Kidney (tissue), 14 donors: Measurements from ENCODE around the gene KRT83. TPM values are rescaled to one million over a fixed set of nuclear protein-coding genes. Genes with fewer than 3 reads are reported as not detected.

Source experiments
- DNase-seq, 5 donors: peaks; one replicate each; pipeline ENCODE4 v3.0.0-alpha.2; 2013 to 2020
- FAIRE-seq: peaks from 2 replicates; lab custom pipeline; 2012; peaks lifted over from hg19 to GRCh38; lab: Jason Lieb, UNC
- H3K27ac ChIP-seq, 2 donors: one replicate each; pipeline ENCODE4 v1.7.0; 2013; ENCODE audit warnings: low read depth in 2 of 2, low read length in 2 of 2, inconsistent platforms in 1 of 2
- H3K27me3 ChIP-seq: one replicate; pipeline ENCODE4 v1.7.1; 2013; ENCODE audit warnings: low read length, inconsistent platforms; ENCODE audit not compliant: control insufficient read depth, insufficient read depth
- H3K36me3 ChIP-seq, 3 donors: one replicate each; pipeline versions ENCODE4 v1.7.0 to v1.7.1; 2013; ENCODE audit warnings: low read length in 3 of 3, control low read depth in 1 of 3, inconsistent platforms in 1 of 3; ENCODE audit not compliant: insufficient read depth in 3 of 3, control insufficient read depth in 2 of 3
- H3K4me1 ChIP-seq, 3 donors: one replicate each; pipeline versions ENCODE4 v1.7.0 to v1.7.1; 2013; ENCODE audit warnings: low read length in 3 of 3, inconsistent platforms in 1 of 3, low read depth in 1 of 3; ENCODE audit not compliant: control insufficient read depth in 2 of 3, insufficient read depth in 2 of 3
- H3K4me3 ChIP-seq, 3 donors: one replicate each; pipeline versions ENCODE4 v1.7.0 to v1.8.1; 2013; ENCODE audit warnings: low read length in 3 of 3, control low read depth in 1 of 3, inconsistent platforms in 1 of 3
- H3K9ac ChIP-seq, 3 donors: one replicate each; pipeline versions ENCODE4 v1.7.0 to v1.7.1; 2013; ENCODE audit warnings: low read length in 3 of 3, control low read depth in 1 of 3, inconsistent platforms in 1 of 3
- H3K9me3 ChIP-seq, 3 donors: one replicate each; pipeline versions ENCODE4 v1.7.0 to v1.7.1; 2013; ENCODE audit warnings: low read length in 3 of 3, control low read depth in 1 of 3, inconsistent platforms in 1 of 3; ENCODE audit not compliant: control insufficient read depth in 2 of 3, insufficient read depth in 1 of 3
- intact Hi-C: fragments of 100-400 bp; cut with DNase I; formaldehyde crosslinking; loops from one replicate; pipeline ENCODE4 v1.11.1; 2022
- polyA plus RNA-seq: library from polyadenylated mRNA; stranded (reverse); fragments of 350-450 nt; fragmentation: Illumina TruSeq; extraction: RNeasy Lipid Tissue Mini Kit (QIAGEN cat#74804); gene quantifications from one replicate; pipeline ENCODE4 v1.2.3, GENCODE V29; 2014; ENCODE audit warnings: low read depth, low replicate concordance; ENCODE audit not compliant: insufficient read depth
- total RNA-seq: library from RNA; stranded (reverse); fragmentation: NEBNext Ultra II Directional; extraction: Animal tissue kit (Norgen Biotek cat#: 25700); gene quantifications from one replicate; pipeline ENCODE4 v1.2.1, GENCODE V29; 2021
- TF ChIP-seq, protein P1 (sequence below): IDR thresholded peaks from 3 replicates; pipeline ENCODE4 v1.5.1; 2012; ENCODE audit warnings: mild to moderate bottlenecking, moderate library complexity, borderline replicate concordance; ENCODE audit not compliant: insufficient read depth; ENCODE audit errors: extremely low read depth
- donor health status: control.
- donor health status: control.
- donor health status: control.
- donor health status: control.
- donor health status: control.
- donor health status: DM: yes; HTN: yes; CAD: no.
- donor health status: Normal renal cell carcinoma (clear cell type).

Gene KRT83
- total and polyA plus RNA-seq, 2 donors from 2014 or later: not detected

DNA sequence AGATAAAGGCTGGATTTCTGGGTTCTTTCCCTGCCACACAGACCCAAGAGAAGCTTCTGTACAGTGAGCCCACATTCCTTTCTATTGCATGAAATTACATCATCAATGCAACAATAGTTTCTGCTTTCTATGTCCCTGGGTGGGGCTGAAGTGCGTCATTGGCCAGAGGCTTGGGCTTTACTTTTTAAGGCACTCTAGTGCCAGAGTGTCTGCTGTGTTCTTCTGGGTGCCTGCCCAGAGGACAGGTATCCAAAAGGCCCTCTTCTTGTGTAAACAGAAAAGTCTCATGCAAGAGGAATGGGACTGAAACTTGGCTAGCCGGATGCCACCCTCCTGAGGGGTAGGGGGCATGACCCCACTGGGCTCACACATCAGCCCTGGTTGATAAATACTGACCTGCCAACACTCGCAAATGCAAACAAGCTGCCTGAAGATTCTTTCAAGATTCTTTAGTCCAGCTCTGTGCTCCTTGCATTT lies 40.8 kb downstream of the KRT83 start:
- H3K4me1 ChIP-seq: peaks cover 2 to 10% (median 6%) of the 10 kb centered on the region in 3 donors
- no peak for DNase-seq
- no peak overlapping the region for H3K4me3 ChIP-seq
- H3K9me3 ChIP-seq: no peaks in the 10 kb centered on the region
- intact Hi-C loops: no loop called here
- H3K27ac ChIP-seq: no peak overlapping the region
- H3K9ac ChIP-seq: no peak overlapping the region
- H3K27me3 ChIP-seq: peaks cover 2% of the 10 kb centered on the region
- no peaks in the 10 kb centered on the region for H3K36me3 ChIP-seq
- no peak for FAIRE-seq
- TF ChIP-seq, protein P1, sequence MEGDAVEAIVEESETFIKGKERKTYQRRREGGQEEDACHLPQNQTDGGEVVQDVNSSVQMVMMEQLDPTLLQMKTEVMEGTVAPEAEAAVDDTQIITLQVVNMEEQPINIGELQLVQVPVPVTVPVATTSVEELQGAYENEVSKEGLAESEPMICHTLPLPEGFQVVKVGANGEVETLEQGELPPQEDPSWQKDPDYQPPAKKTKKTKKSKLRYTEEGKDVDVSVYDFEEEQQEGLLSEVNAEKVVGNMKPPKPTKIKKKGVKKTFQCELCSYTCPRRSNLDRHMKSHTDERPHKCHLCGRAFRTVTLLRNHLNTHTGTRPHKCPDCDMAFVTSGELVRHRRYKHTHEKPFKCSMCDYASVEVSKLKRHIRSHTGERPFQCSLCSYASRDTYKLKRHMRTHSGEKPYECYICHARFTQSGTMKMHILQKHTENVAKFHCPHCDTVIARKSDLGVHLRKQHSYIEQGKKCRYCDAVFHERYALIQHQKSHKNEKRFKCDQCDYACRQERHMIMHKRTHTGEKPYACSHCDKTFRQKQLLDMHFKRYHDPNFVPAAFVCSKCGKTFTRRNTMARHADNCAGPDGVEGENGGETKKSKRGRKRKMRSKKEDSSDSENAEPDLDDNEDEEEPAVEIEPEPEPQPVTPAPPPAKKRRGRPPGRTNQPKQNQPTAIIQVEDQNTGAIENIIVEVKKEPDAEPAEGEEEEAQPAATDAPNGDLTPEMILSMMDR: no peak

DNA sequence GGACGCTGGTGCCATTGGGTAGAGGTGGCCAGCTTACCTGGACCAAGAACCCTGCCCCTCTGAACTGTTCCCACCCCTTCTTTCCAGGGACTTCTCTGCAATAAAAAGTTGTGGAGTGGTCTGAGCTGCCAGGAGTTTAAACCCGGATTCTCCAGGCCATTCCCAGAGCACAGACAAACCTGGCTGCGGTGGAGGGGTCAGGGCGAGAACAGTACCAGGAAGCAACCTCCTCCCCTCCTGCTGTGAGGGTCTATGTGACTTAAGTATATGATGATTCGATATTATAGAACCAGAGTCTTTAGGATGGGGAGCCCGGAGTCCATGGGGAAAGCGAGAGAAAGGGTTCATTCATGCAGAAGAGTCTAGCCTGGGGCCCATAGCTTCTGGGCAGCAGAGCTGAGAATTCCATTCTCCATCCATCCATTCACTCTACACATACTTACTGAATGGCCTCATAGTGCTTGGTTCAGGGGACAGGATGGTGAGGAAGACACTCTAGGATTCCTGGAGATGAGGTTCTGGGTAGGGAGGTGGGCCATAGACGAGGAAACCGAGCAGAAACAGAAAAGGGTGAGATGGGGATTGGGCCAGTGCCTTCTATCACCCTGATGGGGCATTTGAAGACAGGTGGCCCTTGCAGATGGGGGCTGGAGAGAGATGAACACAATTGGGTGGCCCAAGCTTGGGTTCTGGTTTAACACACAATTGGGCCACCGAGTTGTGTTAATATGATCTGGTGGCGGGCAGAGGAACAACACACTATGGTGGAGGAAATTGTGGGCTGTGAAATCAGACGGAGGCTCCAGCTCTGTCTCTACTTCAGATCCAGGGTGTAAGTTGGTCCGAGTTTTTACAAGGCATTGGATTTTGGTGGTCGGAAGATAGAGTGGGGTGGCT lies 41.5 kb downstream of the KRT83 start:
- H3K4me3 ChIP-seq: no peak overlapping the region
- intact Hi-C loops: no loop called here
- no peaks in the 10 kb centered on the region for H3K36me3 ChIP-seq
- no peak overlapping the region for H3K9ac ChIP-seq
- no peaks in the 10 kb centered on the region for H3K9me3 ChIP-seq
- H3K27ac ChIP-seq: no peak overlapping the region
- FAIRE-seq (no peak), DNase-seq (peak in 3 of 5 donors; percentile 53 to 56 (median 55))
- TF ChIP-seq, protein P1: no peak
- H3K27me3 ChIP-seq: peaks cover 2% of the 10 kb centered on the region
- peaks cover 2 to 10% (median 6%) of the 10 kb centered on the region in 3 donors for H3K4me1 ChIP-seq

DNA sequence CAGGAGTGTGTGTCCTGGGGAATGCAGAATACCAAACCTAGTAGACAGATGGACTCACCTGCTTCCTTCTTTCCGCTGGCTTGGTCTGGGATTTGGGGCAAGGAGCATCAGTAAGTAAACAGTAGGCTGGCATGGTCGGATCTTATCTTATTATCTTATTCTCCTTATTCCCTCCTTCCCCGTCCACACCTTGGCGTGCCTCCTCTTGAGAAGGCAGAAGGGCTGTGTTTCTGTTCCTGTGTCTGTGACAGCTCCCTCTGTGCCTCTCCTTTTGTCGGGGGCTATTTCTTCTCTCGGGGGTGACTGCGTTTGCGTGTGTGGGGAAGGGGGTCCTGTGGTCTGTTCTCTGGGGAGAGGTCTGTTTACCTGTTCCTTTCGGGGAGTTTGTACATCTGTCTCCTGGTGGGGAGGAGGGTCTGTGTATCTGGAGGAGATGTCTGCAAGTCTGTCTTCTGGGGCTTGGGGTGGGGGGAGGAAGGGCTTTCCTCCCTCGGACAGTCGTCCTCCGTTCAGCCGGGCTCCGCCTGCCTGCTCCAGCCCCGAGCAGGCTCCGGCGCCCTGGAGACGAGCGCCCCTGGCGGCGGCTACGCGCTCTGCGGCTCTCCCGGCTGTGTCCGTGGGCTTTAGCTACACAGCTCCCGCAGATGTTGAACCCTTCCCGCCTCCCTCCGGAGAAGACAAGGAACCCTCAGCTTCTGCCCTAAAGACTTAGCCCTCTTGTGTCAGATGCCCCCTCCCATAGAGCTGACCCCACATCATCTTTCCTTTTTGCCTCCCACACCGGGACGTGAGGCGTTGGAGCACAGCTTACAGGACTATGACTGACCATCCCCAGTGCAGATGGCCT lies 42.4 kb downstream of the KRT83 start:
- Histone ChIP-seq H3K9ac (no peak overlapping the region), H3K27ac (no peak overlapping the region), H3K4me3 (peak overlapping the region in 2 of 3 donors; percentile 19 to 20), H3K9me3 (no peaks in the 10 kb centered on the region), H3K27me3 (peaks cover 2% of the 10 kb centered on the region), H3K36me3 (no peaks in the 10 kb centered on the region), H3K4me1 (peaks cover 2 to 10% (median 6%) of the 10 kb centered on the region in 3 donors)
- FAIRE-seq (no peak), DNase-seq (peak; percentile 83 to 90 (median 87))
- TF ChIP-seq, protein P1: peak; percentile 88
- intact Hi-C loops: no loop called here
